ENCODE results near the gene HK3.

HK3 gene

GRCh38 chr5:176901260-176902101, 2.3 kb upstream of the HK3 start:
- no peak for TF ChIP-seq CTCF (IDR thresholded peaks at IDR 0.05)

GRCh38 chr5:176900780-176901204, 1.6 kb upstream of the HK3 start:
- no peak for TF ChIP-seq CTCF (IDR thresholded peaks at IDR 0.05)

GRCh38 chr5:176899946-176900779, 1.0 kb upstream of the HK3 start:
- no peak for TF ChIP-seq CTCF (IDR thresholded peaks at IDR 0.05)

- no peak for TF ChIP-seq CTCF (IDR thresholded peaks at IDR 0.05)
Measured at GRCh38 chr5:176897263-176897662, 1.9 kb downstream of the HK3 start.

- TF ChIP-seq CTCF (IDR thresholded peaks at IDR 0.05), result no peak
Measured at GRCh38 chr5:176895831-176896230, 3.3 kb downstream of the HK3 start.

GRCh38 chr5:176894298-176894697, 4.8 kb downstream of the HK3 start:
- no peak for TF ChIP-seq CTCF (IDR thresholded peaks at IDR 0.05)

- no peak for TF ChIP-seq CTCF (IDR thresholded peaks at IDR 0.05)
Measured at GRCh38 chr5:176892663-176893062, 6.5 kb downstream of the HK3 start.
